Measurements from ENCODE around the gene MEA1.

Gene MEA1

GRCh38 chr6:42962502-42963178, 51.1 kb downstream of the MEA1 start:
- H3K4me3 ChIP-seq (ENCODE audit: low read depth, low read length) = no peak overlapping the region
- H2BK120ac ChIP-seq (ENCODE audit: insufficient read depth, low read length, poor library complexity) = no peak overlapping the region
- peaks cover 37 to 38% of the 10 kb centered on the region in 2 experiments for H3K36me3 ChIP-seq (ENCODE audit: control insufficient read depth in 1 of 2, insufficient read depth in 2 of 2, low read length in 2 of 2)
- H3K18ac ChIP-seq (ENCODE audit: low read length) = no peak overlapping the region
- H3K4me1 ChIP-seq (ENCODE audit: control insufficient read depth in 1 of 2, insufficient read depth in 2 of 2, low read length in 2 of 2) = peaks cover 4 to 5% of the 10 kb centered on the region in 2 experiments
- no peak overlapping the region for H2AK5ac ChIP-seq (ENCODE audit: low read length)
- no peaks in the 10 kb centered on the region for H3K79me2 ChIP-seq (ENCODE audit: control insufficient read depth, insufficient read depth, low read length, poor library complexity)
- no peak overlapping the region for H2AFZ ChIP-seq (ENCODE audit: insufficient read depth, low read length, poor library complexity)
- no peak overlapping the region for H3K4ac ChIP-seq (ENCODE audit: low read depth, low read length)
- no peak overlapping the region for H3K14ac ChIP-seq (ENCODE audit: low read length)
- H3K4me2 ChIP-seq (ENCODE audit: low read length) = no peak overlapping the region
- H3K27me3 ChIP-seq (ENCODE audit: insufficient read depth, low read length) = no peaks in the 10 kb centered on the region
- no peak overlapping the region for H4K12ac ChIP-seq (ENCODE audit: low read depth, low read length)
- no peaks in the 10 kb centered on the region for H3K79me1 ChIP-seq (ENCODE audit: low read length)
- no peak overlapping the region for H3K23ac ChIP-seq (ENCODE audit: low read length)
- H3K9ac ChIP-seq (ENCODE audit: low read length) = no peak overlapping the region
- H4K91ac ChIP-seq (ENCODE audit: low read depth, low read length) = no peak overlapping the region
- no peak overlapping the region for H2BK12ac ChIP-seq (ENCODE audit: low read length)
- WGBS (ENCODE audit: extremely low coverage, insufficient coverage, insufficient read length) = no CpG with 5 or more reads among the region's 13 CpGs
- no peak overlapping the region for H4K8ac ChIP-seq (ENCODE audit: low read depth, low read length)
- no peak overlapping the region for H3K27ac ChIP-seq (ENCODE audit: low read depth, low read length)
- H3K9me3 ChIP-seq (ENCODE audit: insufficient read depth, low read depth, low read length) = peaks cover 2% of the 10 kb centered on the region
- no peak overlapping the region for H2BK5ac ChIP-seq (ENCODE audit: low read depth, low read length, poor library complexity)
- peak in 1 of 2 donors; percentile 20 for DNase-seq

GRCh38 chr6:42962096-42962495, 51.6 kb downstream of the MEA1 start:
- H2AK5ac ChIP-seq (ENCODE audit: low read length) = no peak overlapping the region
- peaks cover 33 to 35% of the 10 kb centered on the region in 2 experiments for H3K36me3 ChIP-seq (ENCODE audit: control insufficient read depth in 1 of 2, insufficient read depth in 2 of 2, low read length in 2 of 2)
- H3K27me3 ChIP-seq (ENCODE audit: insufficient read depth, low read length) = no peaks in the 10 kb centered on the region
- H3K4me3 ChIP-seq (ENCODE audit: low read depth, low read length) = no peak overlapping the region
- no peak overlapping the region for H2AFZ ChIP-seq (ENCODE audit: insufficient read depth, low read length, poor library complexity)
- WGBS (ENCODE audit: extremely low coverage, insufficient coverage, insufficient read length) = no CpG with 5 or more reads among the region's 12 CpGs
- no peaks in the 10 kb centered on the region for H3K79me2 ChIP-seq (ENCODE audit: control insufficient read depth, insufficient read depth, low read length, poor library complexity)
- no peak overlapping the region for H4K12ac ChIP-seq (ENCODE audit: low read depth, low read length)
- no peak overlapping the region for H4K8ac ChIP-seq (ENCODE audit: low read depth, low read length)
- H3K18ac ChIP-seq (ENCODE audit: low read length) = no peak overlapping the region
- peaks cover 2% of the 10 kb centered on the region for H3K9me3 ChIP-seq (ENCODE audit: insufficient read depth, low read depth, low read length)
- peak; percentile 68 for DNase-seq
- no peaks in the 10 kb centered on the region for H3K79me1 ChIP-seq (ENCODE audit: low read length)
- no peak overlapping the region for H2BK5ac ChIP-seq (ENCODE audit: low read depth, low read length, poor library complexity)
- no peak overlapping the region for H3K14ac ChIP-seq (ENCODE audit: low read length)
- H2BK120ac ChIP-seq (ENCODE audit: insufficient read depth, low read length, poor library complexity) = no peak overlapping the region
- H2BK12ac ChIP-seq (ENCODE audit: low read length) = no peak overlapping the region
- H3K27ac ChIP-seq (ENCODE audit: low read depth, low read length) = no peak overlapping the region
- H3K23ac ChIP-seq (ENCODE audit: low read length) = no peak overlapping the region
- no peak overlapping the region for H3K4me2 ChIP-seq (ENCODE audit: low read length)
- no peak overlapping the region for H4K91ac ChIP-seq (ENCODE audit: low read depth, low read length)
- no peak overlapping the region for H3K9ac ChIP-seq (ENCODE audit: low read length)
- H3K4me1 ChIP-seq (ENCODE audit: control insufficient read depth in 1 of 2, insufficient read depth in 2 of 2, low read length in 2 of 2) = peaks cover 4 to 5% of the 10 kb centered on the region in 2 experiments
- no peak overlapping the region for H3K4ac ChIP-seq (ENCODE audit: low read depth, low read length)
